CD14-positive monocyte (primary cell): ENCODE data around the gene MYO1D. TPM values are rescaled to one million over a fixed set of nuclear protein-coding genes. Genes with fewer than 3 reads are reported as not detected.

Experiments
- DNase-seq, 3 donors: peaks; one replicate each; pipeline ENCODE4 v3.0.0-alpha.2; 2011 to 2022
- H2AFZ ChIP-seq: 2 replicates; pipeline ENCODE4 v1.6.0; 2012; ENCODE audit warnings: mild to moderate bottlenecking, low read depth, low read length, inconsistent platforms; ENCODE audit not compliant: insufficient read depth, poor library complexity, severe bottlenecking
- H3K27ac ChIP-seq, 2 donors: 1 replicate in 1 of 2; 2 replicates in 1 of 2; pipeline ENCODE4 v1.5.1; 2012 to 2013; ENCODE audit warnings: low read length in 2 of 2, control low read depth in 1 of 2, inconsistent platforms in 1 of 2, low read depth in 1 of 2, mild to moderate bottlenecking in 1 of 2
- H3K27me3 ChIP-seq, 2 donors: one replicate each; pipeline versions ENCODE4 v1.6.0 to v1.6.1; 2011 to 2013; ENCODE audit warnings: low read length in 2 of 2; ENCODE audit not compliant: control insufficient read depth in 2 of 2, insufficient read depth in 2 of 2
- H3K36me3 ChIP-seq, 2 donors: replicated peaks in 1 of 2; 1 replicate in 1 of 2; 2 replicates in 1 of 2; pipeline versions ENCODE4 v1.5.1 to v1.6.1; 2012 to 2013; ENCODE audit warnings: low read length in 2 of 2, control low read depth in 1 of 2, inconsistent platforms in 1 of 2, mild to moderate bottlenecking in 1 of 2; ENCODE audit not compliant: insufficient read depth in 2 of 2, control insufficient read depth in 1 of 2
- H3K4me1 ChIP-seq, 2 donors: 1 replicate in 1 of 2; 2 replicates in 1 of 2; pipeline versions ENCODE4 v1.5.1 to v1.6.1; 2012 to 2013; ENCODE audit warnings: low read length in 2 of 2, control low read depth in 1 of 2, inconsistent platforms in 1 of 2, mild to moderate bottlenecking in 1 of 2, moderate library complexity in 1 of 2; ENCODE audit not compliant: insufficient read depth in 2 of 2, control insufficient read depth in 1 of 2
- H3K4me2 ChIP-seq: replicated peaks from 2 replicates; pipeline ENCODE3; 2012; ENCODE audit warnings: low read length, moderate library complexity, mild to moderate bottlenecking; ENCODE audit not compliant: poor library complexity, severe bottlenecking; ENCODE audit errors: extremely low read depth
- H3K4me3 ChIP-seq, 3 experiments: fragments of 200-600 bp in 1 of 3; sonication (generic) in 1 of 3; replicated peaks in 1 of 3; 1 replicate in 2 of 3; 2 replicates in 1 of 3; pipeline ENCODE4 v1.5.1; 2011 to 2013; ENCODE audit warnings: low read length in 3 of 3, mild to moderate bottlenecking in 3 of 3, control low read depth in 2 of 3, low read depth in 2 of 3, inconsistent platforms in 1 of 3, moderate library complexity in 1 of 3
- H3K79me2 ChIP-seq: 2 replicates; pipeline ENCODE4 v1.6.0; 2012; ENCODE audit warnings: mild to moderate bottlenecking, control low read depth, inconsistent platforms, low read length, moderate library complexity; ENCODE audit not compliant: insufficient read depth
- H3K9ac ChIP-seq: 2 replicates; pipeline ENCODE4 v1.6.0; 2017; ENCODE audit warnings: low read length, mild to moderate bottlenecking; ENCODE audit not compliant: insufficient read depth, poor library complexity, severe bottlenecking
- H3K9me3 ChIP-seq, 2 donors: replicated peaks in 1 of 2; 1 replicate in 1 of 2; 2 replicates in 1 of 2; pipeline versions ENCODE4 v1.5.1 to v1.6.1; 2012 to 2013; ENCODE audit warnings: low read length in 2 of 2, control low read depth in 1 of 2; ENCODE audit not compliant: control insufficient read depth in 1 of 2, insufficient read depth in 1 of 2
- H4K20me1 ChIP-seq: 2 replicates; pipeline ENCODE4 v1.6.0; 2012; ENCODE audit warnings: mild to moderate bottlenecking, low read length, control low read depth, moderate library complexity; ENCODE audit not compliant: insufficient read depth
- H3K27ac Mint-ChIP-seq, 7 donors: one replicate each; pipeline ENCODE4 v1.8.0; 2020; ENCODE audit warnings: mild to moderate bottlenecking in 7 of 7, mixed read lengths in 7 of 7, moderate library complexity in 6 of 7, inconsistent platforms in 2 of 7
- H3K27me3 Mint-ChIP-seq, 3 donors: one replicate each; pipeline ENCODE4 v1.8.0; 2021 to 2022; ENCODE audit warnings: low read depth in 3 of 3, mild to moderate bottlenecking in 3 of 3, mixed read lengths in 3 of 3, moderate library complexity in 3 of 3, inconsistent platforms in 1 of 3
- H3K36me3 Mint-ChIP-seq, 2 donors: one replicate each; pipeline ENCODE4 v1.8.0; 2020; ENCODE audit warnings: mixed read lengths in 2 of 2, inconsistent platforms in 1 of 2, mild to moderate bottlenecking in 1 of 2
- H3K4me1 Mint-ChIP-seq: one replicate; pipeline ENCODE4 v1.8.0; 2020; ENCODE audit warnings: mild to moderate bottlenecking, mixed read lengths
- H3K4me3 Mint-ChIP-seq, 2 donors: one replicate each; pipeline ENCODE4 v1.8.0; 2020; ENCODE audit warnings: mild to moderate bottlenecking in 2 of 2, mixed read lengths in 2 of 2, moderate library complexity in 1 of 2
- H3K9me3 Mint-ChIP-seq, 7 donors: one replicate each; pipeline ENCODE4 v1.8.0; 2020 to 2022; ENCODE audit warnings: mixed read lengths in 7 of 7, mild to moderate bottlenecking in 6 of 7, moderate library complexity in 6 of 7, inconsistent platforms in 2 of 7
- CTCF ChIP-seq: fragments of 200-600 bp; IDR thresholded peaks from one replicate; pipeline ENCODE4 v1.8.0; 2022; ENCODE audit warnings: antibody characterized with exemption, mild to moderate bottlenecking
- WGBS: methylation state at CpG from one replicate; pipeline ENCODE4 v1.1.5; 2013; ENCODE audit warnings: missing lambda C conversion rate; ENCODE audit not compliant: insufficient coverage; 5-methylcytosine and 5-hydroxymethylcytosine counted together
- intact Hi-C, 2 donors: fragments of 100-400 bp; cut with micrococcal nuclease; formaldehyde crosslinking; loops; one replicate each; pipeline versions ENCODE4 v1.15.0 to v1.15.1; 2023
- polyA plus RNA-seq, 3 donors: library from polyadenylated mRNA; depleted of rRNA in 1 of 3; unstranded in 2 of 3; stranded (reverse) in 1 of 3; fragments of 300-500 nt in 2 of 3; fragments of >200 nt in 1 of 3; fragmentation: Illumina TruSeq in 2 of 3; gene quantifications; 1 replicate in 2 of 3; 2 replicates in 1 of 3; pipeline ENCODE4 v1.2.3, GENCODE V29; 2012 to 2021

MYO1D gene
- polyA plus RNA-seq, 3 donors: 0.22 to 0.39 (median 0.26) TPM

GRCh38 chr17:32489320-32490100, 387.4 kb downstream of the MYO1D start:
- no peak overlapping the region for H3K27ac ChIP-seq
- H3K27me3 ChIP-seq: peaks cover 0 to 3% of the 10 kb centered on the region in 2 donors
- peaks cover 69 to 75% of the 10 kb centered on the region in 2 donors for H3K4me1 ChIP-seq
- Mint-ChIP-seq H3K27me3 (peaks cover 0 to 9% (median 6%) of the 10 kb centered on the region in 3 donors), H3K4me3 (peak overlapping the region; percentile 49 to 90), H3K4me1 (peaks cover 72% of the 10 kb centered on the region), H3K36me3 (peaks cover 30 to 36% of the 10 kb centered on the region in 2 donors), H3K27ac (peak overlapping the region in 2 of 7 donors; percentile 18 to 30), H3K9me3 (peaks cover 0 to 4% (median 0%) of the 10 kb centered on the region in 7 donors)
- TF ChIP-seq CTCF: no peak
- peak overlapping the region; percentile 82 for H3K4me2 ChIP-seq
- no peak overlapping the region for H3K9ac ChIP-seq
- peaks cover 26% of the 10 kb centered on the region for H3K79me2 ChIP-seq
- H3K9me3 ChIP-seq: no peaks in the 10 kb centered on the region
- H3K4me3 ChIP-seq: peak overlapping the region in 1 of 3 experiments; percentile 78
- H4K20me1 ChIP-seq: peaks cover 22% of the 10 kb centered on the region
- WGBS: 75% methylated on average over 6 of the region's 10 CpGs
- no peak for DNase-seq
- intact Hi-C loops: loop anchor here in 1 of 2 donors (5.0 kb wide), 1 partner anchor 118 kb away; no protein-coding TSS in a partner anchor
- H3K36me3 ChIP-seq: peaks cover 5 to 16% of the 10 kb centered on the region in 2 donors
- H2AFZ ChIP-seq: no peak overlapping the region

GRCh38 chr17:32488604-32489180, 388.2 kb downstream of the MYO1D start:
- intact Hi-C loops: loop anchor here in 1 of 2 donors (5.0 kb wide), 1 partner anchor 119 kb away; no protein-coding TSS in a partner anchor
- Histone ChIP-seq H3K9me3 (no peaks in the 10 kb centered on the region), H3K79me2 (peaks cover 26% of the 10 kb centered on the region), H3K27ac (no peak overlapping the region), H3K4me1 (peaks cover 61 to 67% of the 10 kb centered on the region in 2 donors), H4K20me1 (peaks cover 25% of the 10 kb centered on the region), H3K9ac (no peak overlapping the region), H2AFZ (no peak overlapping the region), H3K27me3 (peaks cover 0 to 3% of the 10 kb centered on the region in 2 donors), H3K4me2 (peak overlapping the region; percentile 82), H3K36me3 (peaks cover 5 to 16% of the 10 kb centered on the region in 2 donors), H3K4me3 (peak overlapping the region in 1 of 3 experiments; percentile 78)
- Mint-ChIP-seq H3K9me3 (peaks cover 0 to 4% (median 0%) of the 10 kb centered on the region in 7 donors), H3K27me3 (peaks cover 0 to 9% (median 6%) of the 10 kb centered on the region in 3 donors), H3K4me1 (peaks cover 64% of the 10 kb centered on the region), H3K4me3 (peak overlapping the region; percentile 73 to 90), H3K36me3 (peaks cover 30 to 36% of the 10 kb centered on the region in 2 donors), H3K27ac (peak overlapping the region in 1 of 7 donors; percentile 68)
- DNase-seq: no peak
- TF ChIP-seq CTCF: no peak
- WGBS: 87% methylated on average over 3 of the region's 13 CpGs
